ENCODE data around the gene KCNH1.

KCNH1 gene, protein sequence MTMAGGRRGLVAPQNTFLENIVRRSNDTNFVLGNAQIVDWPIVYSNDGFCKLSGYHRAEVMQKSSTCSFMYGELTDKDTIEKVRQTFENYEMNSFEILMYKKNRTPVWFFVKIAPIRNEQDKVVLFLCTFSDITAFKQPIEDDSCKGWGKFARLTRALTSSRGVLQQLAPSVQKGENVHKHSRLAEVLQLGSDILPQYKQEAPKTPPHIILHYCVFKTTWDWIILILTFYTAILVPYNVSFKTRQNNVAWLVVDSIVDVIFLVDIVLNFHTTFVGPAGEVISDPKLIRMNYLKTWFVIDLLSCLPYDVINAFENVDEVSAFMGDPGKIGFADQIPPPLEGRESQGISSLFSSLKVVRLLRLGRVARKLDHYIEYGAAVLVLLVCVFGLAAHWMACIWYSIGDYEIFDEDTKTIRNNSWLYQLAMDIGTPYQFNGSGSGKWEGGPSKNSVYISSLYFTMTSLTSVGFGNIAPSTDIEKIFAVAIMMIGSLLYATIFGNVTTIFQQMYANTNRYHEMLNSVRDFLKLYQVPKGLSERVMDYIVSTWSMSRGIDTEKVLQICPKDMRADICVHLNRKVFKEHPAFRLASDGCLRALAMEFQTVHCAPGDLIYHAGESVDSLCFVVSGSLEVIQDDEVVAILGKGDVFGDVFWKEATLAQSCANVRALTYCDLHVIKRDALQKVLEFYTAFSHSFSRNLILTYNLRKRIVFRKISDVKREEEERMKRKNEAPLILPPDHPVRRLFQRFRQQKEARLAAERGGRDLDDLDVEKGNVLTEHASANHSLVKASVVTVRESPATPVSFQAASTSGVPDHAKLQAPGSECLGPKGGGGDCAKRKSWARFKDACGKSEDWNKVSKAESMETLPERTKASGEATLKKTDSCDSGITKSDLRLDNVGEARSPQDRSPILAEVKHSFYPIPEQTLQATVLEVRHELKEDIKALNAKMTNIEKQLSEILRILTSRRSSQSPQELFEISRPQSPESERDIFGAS

DNA sequence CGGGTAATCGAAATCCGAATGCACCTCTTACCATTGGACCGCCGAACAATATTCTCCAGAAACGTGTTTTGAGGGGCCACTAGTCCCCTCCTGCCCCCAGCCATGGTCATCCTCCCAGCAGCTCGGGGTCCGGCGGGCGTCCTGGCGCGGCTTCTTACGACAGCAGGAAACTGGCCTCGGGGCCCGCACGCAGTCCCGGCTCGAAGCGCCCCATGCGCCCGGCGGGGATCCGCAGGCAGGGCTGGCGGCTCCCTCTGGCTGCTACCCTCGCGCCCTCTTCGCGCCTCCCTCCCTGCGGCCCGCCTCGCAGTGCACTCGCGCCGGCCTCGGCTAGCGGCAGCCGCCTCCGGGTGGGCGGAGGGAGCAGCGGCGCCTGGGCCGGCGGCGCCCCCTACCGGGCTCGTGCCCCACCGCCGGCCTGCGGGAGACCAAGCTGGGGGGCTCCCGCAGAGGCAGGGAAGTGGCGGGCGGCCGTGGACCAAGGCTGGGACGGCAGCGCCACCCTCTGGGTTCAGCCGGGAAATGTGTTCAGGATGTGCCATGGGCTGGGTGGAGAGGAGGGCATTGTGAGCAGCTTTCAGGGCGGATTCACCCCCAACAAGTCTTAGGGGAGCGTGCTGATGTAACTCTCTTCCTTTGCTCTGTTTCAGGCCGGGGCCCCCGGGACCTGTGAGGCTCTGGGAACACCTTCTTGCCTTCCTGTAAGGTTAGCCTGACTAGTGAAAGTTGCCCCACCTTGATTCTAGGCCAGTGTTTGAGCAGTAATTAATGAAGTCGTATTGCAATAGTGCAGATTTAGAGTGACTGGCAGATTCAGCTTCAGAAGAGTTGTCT lies at the start of gene KCNH1:
Gene KCNH1 (minus strand): TSS at position 313 of the 834 bp plus-strand sequence. CDS start 203 bp downstream, at position 110.
- peak within 1 kb of the TSS; percentile 3; the same call in 1 of the 2 replicates for H3K4me3 ChIP-seq (ENCODE audit: low read length)
- no peak for TF ChIP-seq ZNF274 (IDR thresholded peaks at IDR 0.05; ENCODE audit: low read depth, low read length)

DNA sequence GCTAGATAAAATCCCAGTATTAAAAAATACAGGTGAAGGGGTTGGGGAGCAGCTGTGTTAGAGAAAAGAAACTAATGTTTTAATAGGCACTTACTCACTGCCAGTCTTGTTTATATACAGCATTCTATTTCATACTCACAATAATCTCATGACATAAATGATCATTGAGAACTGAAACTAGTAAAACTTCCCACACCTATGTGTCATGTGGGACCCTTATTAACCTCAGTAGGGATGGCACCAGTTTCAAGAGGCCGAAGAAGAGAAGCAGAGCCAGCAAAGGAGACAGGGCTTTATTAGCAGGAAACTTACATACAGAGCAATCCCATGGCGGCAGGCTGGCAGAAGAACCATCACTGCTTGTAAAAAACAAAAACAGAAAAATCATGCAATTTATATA lies 48.8 kb upstream of the KCNH1 start:
- no peak for TF ChIP-seq ZNF274 (IDR thresholded peaks at IDR 0.05; ENCODE audit: low read depth, low read length)

DNA sequence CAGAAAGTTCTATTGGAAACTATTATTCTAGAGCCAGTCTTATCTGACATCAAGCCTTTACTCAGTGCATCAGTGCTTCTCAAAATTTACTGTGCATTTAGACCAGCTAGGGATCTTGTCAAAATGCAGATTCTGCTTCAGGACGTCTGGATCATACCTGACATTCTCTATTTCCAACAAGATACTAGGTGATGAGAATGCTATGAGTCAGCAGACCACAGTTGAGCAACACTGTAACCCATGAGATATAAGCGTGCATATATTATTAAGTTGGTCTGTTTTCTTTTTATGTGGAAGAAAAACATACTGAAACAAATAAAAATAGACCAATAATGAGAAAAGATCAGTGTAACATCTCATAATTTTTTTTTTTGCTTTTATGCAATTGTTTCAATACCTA lies 40.4 kb upstream of the KCNH1 start:
- H3K4me3 ChIP-seq (ENCODE audit: low read length) = no peak overlapping the region
- no peak for TF ChIP-seq ZNF274 (IDR thresholded peaks at IDR 0.05; ENCODE audit: low read depth, low read length)

More for the DNA sequence above, 48.8 kb upstream of the KCNH1 start:
- no peak overlapping the region for H3K4me3 ChIP-seq (ENCODE audit: low read length)

DNA sequence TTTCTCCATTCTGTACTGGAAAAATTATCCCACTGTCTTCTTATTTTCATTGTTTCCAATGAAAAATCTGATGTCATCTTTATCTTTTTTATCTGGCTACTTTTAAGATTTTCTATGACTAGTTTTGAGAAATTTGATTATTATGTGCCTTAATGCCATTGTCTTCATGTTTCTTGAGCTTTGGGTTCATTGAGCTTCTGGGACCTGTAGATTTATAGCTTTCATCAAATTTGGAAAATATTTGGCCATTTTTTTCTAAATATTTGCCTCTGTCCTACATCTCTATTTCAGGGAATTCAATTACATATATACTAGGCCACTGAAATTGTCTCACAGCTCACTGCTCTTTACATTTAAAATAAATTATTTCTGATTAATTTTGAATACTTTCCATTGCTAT lies 38.7 kb upstream of the KCNH1 start:
- no peak overlapping the region for H3K4me3 ChIP-seq (ENCODE audit: low read length)
- TF ChIP-seq ZNF274 (IDR thresholded peaks at IDR 0.05; ENCODE audit: low read depth, low read length) = no peak

DNA sequence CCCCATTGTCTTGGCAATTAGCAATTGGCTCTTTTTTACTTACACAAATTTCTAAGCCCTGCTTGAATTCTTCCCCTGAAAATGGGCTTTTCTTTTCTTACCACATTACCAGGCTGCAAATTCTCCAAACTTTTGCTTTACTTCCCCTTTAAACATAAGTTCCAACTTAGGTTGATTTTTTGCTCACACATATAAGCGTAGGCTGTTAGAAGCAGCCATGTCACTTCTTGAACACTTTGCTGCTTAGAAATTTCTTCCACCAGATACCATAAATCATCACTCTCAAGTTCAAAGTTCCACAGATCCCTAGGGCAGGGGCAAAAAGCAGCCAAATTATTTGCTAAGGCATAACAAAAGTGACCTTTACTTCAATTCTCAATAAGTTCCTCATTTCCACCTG lies 35.4 kb upstream of the KCNH1 start:
- TF ChIP-seq ZNF274 (IDR thresholded peaks at IDR 0.05; ENCODE audit: low read depth, low read length) = no peak

DNA sequence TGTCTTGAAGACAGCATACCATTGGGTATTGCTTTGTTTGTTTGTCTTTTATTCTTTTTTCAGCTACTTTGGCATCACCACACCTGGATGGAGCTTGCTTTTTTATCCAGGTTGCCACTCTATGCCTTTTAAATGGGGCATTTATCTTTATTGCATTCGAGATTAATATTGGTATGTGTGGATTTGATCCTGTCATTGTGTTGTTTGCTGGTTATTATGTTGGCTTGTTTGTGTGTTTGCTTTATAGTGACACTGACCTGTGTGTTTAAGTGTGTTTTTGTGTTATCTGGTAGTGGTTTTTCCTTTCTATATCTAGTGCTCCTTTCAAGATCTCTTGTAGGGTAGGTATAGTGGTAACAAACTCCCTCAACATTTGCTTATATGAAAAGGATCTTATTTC lies 24.9 kb upstream of the KCNH1 start:
- H3K4me3 ChIP-seq (ENCODE audit: low read length) = no peak overlapping the region
- no peak for TF ChIP-seq ZNF274 (IDR thresholded peaks at IDR 0.05; ENCODE audit: low read depth, low read length)

More for the DNA sequence above, 35.4 kb upstream of the KCNH1 start:
- no peak overlapping the region for H3K4me3 ChIP-seq (ENCODE audit: low read length)

DNA sequence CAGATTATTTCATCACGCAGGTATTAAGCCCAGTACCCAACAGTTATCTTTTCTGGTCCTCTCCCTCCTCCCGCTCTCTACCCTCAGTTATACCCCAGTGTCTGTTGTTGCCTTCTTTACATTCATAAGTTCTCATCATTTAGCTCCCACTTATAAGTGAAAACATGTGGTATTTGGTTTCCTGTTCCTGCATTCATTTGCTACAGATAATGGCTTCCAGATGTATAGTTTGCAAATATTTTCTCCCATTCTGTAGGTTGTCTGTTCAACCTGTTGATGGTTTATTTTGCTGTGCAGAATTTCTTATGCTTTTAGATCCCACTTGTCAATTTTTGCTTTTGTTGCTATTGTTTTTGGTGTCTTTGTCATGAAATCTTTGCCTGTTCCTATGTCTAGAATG lies 21.1 kb upstream of the KCNH1 start:
- TF ChIP-seq ZNF274 (IDR thresholded peaks at IDR 0.05; ENCODE audit: low read depth, low read length) = no peak
- no peak overlapping the region for H3K4me3 ChIP-seq (ENCODE audit: low read length)

DNA sequence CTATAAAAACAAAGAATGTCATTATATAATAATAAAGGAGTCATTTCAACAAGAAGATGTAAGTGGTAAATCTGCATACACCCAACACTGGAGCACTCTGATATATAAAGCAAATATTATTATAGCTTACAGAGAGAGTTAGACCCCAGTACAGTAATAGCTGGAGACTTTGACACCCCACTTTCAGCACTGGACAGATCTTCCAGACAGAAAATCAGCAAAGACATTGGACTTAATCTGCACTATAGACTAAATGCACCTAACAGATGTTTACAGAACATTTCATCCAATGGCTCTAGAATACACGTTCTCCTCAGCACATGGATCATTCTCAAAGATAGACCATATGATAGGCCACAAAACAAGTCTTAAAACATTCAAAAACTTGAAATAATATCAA lies 20.0 kb upstream of the KCNH1 start:
- no peak overlapping the region for H3K4me3 ChIP-seq (ENCODE audit: low read length)
- TF ChIP-seq ZNF274 (IDR thresholded peaks at IDR 0.05; ENCODE audit: low read depth, low read length) = no peak

DNA sequence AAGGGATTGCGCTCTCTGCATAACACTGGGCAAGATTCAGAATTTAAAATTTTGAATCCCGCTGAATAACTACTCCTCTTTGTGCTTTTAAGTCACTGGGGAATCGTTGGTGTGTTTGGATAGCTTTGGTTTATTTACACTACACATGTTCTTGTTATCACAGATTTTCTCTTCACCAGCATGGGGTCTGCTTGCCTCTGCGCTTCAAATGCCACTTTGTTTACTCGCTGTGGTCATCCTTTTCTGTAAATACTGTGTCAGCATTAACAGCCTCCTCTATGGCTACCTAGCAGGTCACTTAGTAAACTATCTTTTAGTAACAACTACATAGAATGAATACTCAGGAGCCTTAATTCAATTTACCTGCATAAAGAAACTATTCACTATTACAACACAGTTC lies 14.4 kb upstream of the KCNH1 start:
- H3K4me3 ChIP-seq (ENCODE audit: low read length) = no peak overlapping the region
- TF ChIP-seq ZNF274 (IDR thresholded peaks at IDR 0.05; ENCODE audit: low read depth, low read length) = no peak

DNA sequence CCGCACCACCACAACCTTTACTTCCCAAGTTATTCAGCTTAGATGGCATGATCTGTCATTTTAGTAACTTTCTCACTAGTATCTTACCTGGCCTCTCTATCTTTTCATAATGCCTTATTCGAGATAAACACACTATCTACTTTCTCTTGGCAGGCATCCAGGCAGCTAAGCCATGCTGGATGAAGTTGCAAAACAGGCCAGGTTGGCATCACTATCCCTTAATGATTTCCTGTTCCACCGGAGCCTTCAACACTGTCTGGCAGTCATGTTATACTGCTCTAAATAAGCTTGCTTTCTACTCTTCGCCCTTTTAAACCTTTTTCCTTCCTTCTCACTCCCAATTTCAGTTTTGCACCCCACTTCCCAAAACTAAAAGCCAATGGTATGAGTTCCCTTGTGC lies 12.0 kb upstream of the KCNH1 start:
- no peak for TF ChIP-seq ZNF274 (IDR thresholded peaks at IDR 0.05; ENCODE audit: low read depth, low read length)
- no peak overlapping the region for H3K4me3 ChIP-seq (ENCODE audit: low read length)

DNA sequence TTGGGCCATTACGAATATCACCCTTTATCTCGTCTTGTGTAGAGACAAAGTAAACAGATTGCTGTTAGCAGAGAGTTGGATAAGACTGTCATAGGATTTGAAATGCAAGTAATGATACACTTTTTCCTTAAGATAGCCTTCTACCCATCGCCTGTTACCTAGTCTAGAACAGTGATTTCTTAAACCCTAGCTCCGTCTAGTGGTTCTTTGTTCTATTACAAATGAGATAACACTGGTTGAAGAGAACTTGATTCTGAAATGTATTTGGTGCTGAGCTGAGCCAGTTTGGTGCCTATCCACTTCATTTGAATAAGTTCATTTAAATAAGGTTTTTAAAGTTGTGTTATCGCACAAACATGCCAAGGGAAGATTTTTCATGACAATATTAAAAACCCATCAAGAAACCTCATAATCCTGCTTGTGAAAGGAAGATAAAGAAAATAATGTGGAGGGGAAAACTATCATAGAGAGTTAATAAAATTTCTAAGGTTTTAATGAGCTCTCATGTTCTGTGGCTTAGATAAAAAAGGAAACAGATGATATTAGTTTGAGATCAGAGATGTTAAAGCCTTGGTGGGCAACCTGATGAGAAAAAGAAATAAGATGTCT lies 1.5 kb upstream of the KCNH1 start:
- TF ChIP-seq ZNF274 (IDR thresholded peaks at IDR 0.05; ENCODE audit: low read depth, low read length) = no peak
- no peak overlapping the region for H3K4me3 ChIP-seq (ENCODE audit: low read length)

DNA sequence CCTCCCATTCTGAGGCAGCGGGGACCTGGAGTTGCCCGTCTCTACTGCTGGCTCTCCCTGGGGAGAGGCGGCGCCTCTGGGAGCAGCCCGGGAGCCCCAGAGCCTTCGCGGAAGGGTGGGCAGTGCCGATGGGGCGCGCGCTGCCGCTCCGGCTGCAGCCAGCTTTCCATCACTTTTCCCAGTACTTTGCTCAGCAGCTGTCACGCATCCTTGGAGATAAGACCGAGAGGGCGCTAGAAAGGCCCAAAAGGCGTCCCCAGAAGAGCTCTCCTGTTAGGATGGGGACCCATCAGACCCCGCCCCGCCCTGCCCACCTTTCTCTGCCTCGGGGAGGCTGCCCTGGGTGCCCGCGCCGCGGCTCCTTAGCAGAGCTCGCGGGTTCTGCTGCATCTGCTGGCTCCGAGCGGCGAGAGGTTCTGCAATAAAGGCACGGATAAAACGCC lies 534 bp downstream of the KCNH1 start:
- peak overlapping the region; percentile 3; the same call in 1 of the 2 replicates for H3K4me3 ChIP-seq (ENCODE audit: low read length)
- TF ChIP-seq ZNF274 (IDR thresholded peaks at IDR 0.05; ENCODE audit: low read depth, low read length) = no peak

DNA sequence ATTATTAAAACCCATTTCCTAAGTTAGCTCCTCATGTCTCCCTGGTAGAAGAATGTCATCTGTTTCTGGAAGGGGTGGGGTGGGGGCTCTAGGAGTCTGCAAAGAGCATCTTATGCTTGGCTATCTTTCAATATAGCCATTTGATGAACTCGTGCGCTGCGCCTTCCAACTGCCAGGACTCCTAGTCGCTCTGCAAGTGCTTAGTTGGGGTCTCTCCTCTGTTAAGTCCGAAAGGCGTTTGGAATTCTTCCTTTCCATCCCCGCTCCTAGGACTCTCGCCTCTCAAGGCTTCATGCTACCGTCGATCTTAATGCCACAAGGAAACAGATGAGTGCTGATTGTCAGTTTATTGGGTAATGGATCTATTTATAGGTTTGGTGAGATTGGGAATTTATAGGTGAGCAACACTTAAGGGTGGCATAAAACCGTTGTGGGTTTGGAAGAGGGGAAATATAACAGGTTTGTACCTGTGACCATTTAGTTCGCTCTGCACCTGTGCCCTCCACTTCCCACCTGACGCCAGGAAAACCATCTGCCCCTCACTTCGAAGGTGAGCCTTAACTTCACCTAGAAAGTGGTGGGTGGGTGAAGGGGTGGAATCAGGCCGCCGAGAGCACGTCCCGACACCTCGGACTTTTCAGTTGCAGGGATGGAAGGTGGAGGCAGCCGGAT lies 1.1 kb downstream of the KCNH1 start:
- no peak for TF ChIP-seq ZNF274 (IDR thresholded peaks at IDR 0.05; ENCODE audit: low read depth, low read length)
- no peak overlapping the region for H3K4me3 ChIP-seq (ENCODE audit: low read length)
